Measurements from ENCODE around the gene PDE2A.

DNA sequence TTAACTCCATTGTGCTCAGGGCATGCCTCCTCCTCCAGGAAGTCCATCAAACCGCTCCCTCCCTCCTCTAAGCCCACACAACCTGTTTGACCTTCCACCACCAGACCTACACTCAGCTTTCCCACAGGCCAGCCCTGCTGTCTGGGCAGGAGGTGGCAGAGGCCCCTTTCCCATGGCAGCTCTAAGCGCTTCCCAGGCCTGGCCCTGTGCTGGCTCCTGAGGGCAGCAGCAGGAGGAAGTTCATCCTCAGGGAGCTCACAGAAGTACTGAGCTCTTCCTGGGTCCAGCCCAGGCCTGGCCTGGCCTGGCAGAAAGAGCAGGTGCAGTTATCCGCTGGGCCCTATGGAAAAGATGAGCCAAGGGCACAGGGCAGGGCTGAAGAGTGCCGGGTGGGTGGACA, 46.6 kb upstream of the PDE2A start:
- TF ChIP-seq GATA3 (IDR thresholded peaks at IDR 0.05; ENCODE audit: low read depth, low read length) (no peak), GATA2 (IDR thresholded peaks at IDR 0.05; ENCODE audit: low read depth, low read length) (no peak)
